Stimulated activated CD4-positive, alpha-beta T cell treated with anti-CD3 and anti-CD28 coated beads, Interleukin-1b, Interleukin-23, amount 100 ng/mL, for 24 hours (primary cell): ENCODE measurements around the gene HKDC1.
"Not testable (repeated sequence)": the region's sequence is repeated elsewhere in the genome, so short reads cannot be mapped to it uniquely, and the experiment has no call there.

Experiments
- DNase-seq, 4 experiments: peaks; one replicate each; pipeline ENCODE4 v3.0.0-alpha.2; 2020; ENCODE audit warnings: low read depth in 4 of 4, low spot score in 1 of 4

Gene HKDC1

DNA sequence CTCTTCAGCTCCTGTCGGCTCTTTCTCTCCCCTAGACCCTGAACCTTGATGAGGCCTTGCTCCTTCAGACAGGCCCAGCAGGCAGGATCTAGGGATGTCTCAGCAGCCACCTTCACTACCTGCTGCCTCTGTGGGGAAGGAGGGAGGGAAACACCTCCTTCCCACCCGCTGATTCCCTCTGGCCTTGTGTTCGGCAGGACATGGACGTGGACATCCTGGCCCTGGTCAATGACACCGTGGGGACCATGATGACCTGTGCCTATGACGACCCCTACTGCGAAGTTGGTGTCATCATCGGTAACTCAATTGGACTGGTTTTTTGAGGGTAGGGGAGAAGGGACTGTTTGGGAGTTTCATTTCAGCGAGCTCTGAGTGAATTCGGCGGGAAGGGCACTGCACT is 20.3 kb downstream of the HKDC1 start:
- DNase-seq, result no peak

DNA sequence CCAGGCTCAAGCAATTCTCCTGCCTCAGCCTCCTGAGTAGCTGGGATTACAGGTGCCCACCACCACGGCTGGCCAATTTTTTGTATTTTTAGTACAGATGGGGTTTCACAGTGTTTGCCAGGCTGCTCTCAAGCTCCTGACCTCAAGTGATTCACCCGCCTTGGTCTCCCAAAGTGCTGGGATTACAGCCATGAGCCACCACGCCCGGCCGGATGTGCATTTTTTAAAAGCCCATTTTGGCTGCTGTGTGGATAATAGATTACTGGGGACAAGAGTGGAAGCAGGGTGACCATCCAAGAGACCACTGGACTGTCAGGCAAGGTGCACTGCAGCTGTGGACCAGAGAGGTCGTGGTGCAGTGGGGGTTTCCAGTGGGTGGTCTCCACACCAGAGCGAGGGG is 21.4 kb downstream of the HKDC1 start:
- no peak for DNase-seq

DNA sequence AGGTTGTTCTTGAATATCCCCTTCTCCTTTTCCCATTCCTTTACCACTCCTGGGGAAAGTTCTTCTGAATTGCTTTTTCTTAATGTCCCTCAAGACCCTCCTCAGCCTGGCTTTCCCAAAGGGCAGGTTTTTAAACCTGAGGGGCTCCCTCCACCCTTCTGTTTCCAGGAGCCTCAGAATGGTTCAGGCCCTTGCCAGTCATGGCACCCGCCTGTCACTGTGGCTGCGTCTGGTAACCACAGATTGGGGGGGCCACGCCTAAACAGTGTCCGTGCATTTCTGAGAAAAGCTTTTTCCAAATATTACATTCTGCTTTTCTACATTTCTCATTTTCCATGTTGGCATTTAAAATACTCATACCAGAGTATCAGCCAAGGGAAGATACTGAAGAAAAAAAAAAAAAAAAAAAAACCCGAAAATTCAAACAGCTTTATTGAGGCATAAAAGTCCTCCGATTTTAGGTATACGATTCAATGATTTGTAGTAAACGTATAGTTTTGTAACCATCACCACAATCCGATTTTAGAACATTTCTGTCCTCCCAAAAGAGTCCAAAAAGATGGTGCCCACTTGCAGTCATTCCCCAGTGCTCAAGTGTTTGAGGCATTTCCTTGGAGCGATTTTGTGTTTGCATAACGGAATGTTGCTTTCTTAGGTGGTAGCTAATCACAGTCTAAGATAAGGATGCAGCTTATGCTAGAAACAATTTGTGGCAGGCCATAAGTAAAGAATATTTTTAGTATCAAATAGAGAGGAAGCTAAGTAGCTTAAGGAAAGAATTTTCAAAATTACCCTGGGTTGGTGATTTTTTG is 22.1 kb downstream of the HKDC1 start:
- DNase-seq, result no peak

DNA sequence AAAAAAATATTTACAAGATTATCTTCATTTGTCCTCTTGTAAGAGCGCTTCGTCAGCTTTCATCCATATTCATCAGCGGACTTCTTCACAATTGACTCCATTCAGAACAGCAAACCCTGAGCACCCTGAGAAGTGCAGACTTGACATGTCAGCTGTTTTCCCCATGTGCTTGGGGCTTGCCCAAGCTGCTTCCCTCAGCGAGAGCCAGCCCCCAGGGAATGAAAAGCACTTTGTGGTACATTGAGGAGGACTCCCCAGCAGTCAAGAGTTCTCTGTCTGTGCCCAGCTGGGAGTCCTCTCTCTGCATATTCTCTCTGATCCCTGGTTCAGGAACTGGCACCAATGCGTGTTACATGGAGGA is 22.7 kb downstream of the HKDC1 start:
- no peak for DNase-seq

DNA sequence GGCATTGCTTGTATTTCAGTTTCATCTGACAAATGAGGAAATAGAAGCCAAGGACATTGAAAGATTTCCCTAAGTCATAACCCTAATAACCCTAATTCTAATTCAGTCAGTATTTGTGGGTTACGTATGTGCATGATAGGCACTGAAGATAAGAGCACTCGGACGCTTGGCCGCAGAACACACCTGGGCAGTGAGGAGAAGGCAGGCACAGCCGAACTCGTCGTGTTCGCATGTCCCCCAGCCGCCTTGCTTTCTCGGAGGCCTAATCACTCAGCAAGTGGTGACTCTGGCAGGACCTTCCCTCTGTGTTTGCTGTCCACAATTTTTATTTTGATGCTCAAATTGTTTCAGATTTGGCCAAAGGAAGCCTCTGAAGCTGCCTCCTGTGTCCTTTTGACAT is 23.7 kb downstream of the HKDC1 start:
- no peak for DNase-seq

DNA sequence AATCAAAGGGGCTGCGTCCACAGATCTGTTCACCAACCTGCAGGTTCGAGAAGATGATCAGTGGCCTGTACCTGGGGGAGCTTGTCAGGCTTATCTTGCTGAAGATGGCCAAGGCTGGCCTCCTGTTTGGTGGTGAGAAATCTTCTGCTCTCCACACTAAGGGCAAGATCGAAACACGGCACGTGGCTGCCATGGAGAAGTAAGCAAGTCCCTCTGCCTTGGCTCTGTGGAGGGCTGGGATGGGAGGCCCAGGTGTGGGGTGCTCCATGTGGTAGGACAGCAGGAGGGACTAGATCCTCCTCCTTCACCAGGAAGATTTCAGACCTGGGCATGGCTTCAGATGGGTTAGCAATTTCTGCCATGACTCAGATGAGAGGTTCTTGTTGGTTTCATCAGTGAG is 25.9 kb downstream of the HKDC1 start:
- DNase-seq, result no peak

DNA sequence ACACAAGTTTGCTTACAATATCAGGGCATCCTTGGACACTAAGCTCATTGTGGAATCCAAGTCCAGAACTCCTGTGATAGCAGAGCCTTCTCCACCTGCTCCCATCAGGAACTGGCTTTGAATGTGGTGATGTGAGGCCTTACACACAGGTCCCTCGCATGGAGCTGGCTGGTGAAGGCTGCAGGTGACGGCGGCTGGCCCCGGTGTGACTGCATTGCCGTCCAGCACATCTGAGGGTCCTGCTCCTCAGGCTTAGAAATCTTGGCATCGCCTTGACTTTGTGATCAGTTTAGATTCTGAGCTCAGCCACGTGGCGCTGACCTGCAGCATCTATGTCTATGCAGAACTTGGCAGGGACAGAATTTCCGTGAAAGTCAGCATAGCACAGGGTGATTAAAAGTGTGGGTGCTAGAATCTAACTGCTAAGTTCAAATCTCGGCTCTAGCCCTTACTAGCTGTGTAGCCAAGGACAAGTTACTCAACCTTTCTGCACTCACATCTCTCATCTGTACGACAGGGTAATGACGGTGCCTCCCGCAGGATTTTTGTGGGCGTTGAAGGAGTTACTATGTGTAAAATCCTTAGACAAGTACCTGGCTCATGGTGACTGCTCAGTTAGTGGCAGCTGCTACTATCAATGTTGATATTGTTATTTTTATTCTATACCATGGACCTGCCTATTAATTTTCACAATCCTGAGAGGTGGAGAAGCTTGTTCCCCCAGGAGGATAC is 26.6 kb downstream of the HKDC1 start:
- DNase-seq, result no peak

DNA sequence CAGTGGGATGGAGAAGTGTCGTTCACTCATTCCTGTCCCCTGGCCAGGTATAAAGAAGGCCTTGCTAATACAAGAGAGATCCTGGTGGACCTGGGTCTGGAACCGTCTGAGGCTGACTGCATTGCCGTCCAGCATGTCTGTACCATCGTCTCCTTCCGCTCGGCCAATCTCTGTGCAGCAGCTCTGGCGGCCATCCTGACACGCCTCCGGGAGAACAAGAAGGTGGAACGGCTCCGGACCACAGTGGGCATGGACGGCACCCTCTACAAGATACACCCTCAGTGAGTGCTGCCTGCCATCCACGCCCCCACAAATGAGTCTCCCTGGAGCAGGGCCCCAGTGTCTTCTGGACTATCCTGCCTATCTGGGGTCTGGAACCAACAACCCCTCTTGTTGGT is 27.2 kb downstream of the HKDC1 start:
- no peak for DNase-seq

DNA sequence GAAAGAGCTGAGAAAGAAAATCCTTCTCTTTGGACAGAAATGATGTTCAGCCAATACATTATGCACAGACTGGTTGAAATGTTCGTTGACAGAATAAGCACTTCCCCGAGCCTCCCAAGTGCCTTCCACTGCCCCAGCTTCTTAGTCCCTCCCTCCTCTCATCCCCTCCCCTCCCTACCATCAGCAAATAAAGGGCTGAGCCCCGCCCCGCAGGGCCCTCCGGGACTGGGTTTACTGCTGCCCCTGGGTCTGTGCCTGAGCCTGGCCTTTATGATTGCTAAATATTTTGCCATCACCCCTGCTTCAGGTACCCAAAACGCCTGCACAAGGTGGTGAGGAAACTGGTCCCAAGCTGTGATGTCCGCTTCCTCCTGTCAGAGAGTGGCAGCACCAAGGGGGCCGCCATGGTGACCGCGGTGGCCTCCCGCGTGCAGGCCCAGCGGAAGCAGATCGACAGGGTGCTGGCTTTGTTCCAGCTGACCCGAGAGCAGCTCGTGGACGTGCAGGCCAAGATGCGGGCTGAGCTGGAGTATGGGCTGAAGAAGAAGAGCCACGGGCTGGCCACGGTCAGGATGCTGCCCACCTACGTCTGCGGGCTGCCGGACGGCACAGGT is 28.1 kb downstream of the HKDC1 start:
- DNase-seq, result no peak

DNA sequence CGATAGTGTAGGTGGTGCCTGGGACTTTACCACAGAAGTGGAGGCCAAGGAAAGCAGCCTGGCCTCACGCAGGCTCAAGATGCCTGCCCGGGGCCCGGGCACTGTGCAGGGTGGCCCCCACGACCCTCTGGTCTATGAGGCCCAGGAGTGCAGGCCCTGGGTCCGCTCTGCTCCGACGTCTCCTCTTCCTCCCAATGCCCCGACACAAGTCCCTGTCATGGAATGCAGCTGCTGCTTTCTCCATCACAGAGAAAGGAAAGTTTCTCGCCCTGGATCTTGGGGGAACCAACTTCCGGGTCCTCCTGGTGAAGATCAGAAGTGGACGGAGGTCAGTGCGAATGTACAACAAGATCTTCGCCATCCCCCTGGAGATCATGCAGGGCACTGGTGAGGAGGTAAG is 29.9 kb downstream of the HKDC1 start:
- no peak for DNase-seq

DNA sequence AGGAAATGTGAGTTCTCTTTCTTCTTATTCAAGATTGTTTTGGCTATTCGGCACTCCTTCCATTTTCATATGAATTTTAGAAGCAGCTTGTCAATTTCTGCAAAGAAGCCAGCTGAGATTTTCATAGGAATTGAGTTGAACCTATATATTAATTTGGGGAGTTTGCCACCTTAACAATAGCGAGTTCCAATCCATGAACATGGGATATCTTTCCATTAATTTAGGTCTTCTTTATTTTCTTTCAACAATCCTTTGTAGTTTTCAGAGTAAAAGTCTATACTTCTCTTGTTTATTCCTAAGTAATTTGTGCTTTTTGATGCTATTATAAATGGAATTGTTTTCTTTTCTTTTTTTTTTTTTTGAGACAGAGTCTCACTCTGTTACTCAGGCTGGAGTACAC is 31.3 kb downstream of the HKDC1 start:
- not testable (repeated sequence) for DNase-seq

DNA sequence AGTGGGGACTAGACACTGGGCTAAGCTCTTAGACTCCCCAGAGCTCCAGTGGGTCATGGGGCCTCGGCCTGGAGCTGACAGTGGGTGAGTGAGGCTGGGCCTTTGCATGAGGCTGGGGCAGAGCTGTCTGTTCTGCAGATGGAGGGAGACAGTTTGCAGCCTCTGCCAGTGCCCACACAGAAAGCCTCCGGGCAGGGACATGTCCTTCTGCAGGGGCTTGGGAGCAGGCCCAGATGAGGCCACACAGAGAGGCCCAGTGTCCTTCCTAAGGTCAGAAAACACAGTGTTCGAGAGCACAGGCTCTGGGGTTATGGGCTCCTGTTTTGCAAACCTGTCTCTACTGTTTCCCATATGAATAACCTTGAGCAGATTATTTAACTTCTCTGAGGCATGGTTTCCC is 33.0 kb downstream of the HKDC1 start:
- no peak for DNase-seq

DNA sequence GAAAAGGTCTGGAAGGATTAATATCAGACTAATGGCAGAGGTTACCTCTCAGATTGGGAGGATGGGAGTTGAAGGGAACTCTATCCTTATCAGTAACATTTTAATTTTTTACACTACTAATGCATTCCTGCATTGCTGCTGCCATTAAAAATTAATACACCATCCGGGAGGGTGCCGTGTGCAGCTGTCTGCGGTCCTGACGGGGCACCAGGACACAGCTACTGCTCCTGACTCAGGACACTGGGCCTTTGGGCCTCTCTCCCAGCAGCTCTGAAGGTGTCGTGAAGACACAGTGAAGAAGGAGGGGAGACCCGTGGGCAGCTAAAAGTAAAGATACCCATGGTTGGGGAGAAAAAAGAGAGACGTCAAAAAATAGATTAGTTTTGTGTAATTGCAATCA is 34.7 kb downstream of the HKDC1 start:
- DNase-seq, result no peak

DNA sequence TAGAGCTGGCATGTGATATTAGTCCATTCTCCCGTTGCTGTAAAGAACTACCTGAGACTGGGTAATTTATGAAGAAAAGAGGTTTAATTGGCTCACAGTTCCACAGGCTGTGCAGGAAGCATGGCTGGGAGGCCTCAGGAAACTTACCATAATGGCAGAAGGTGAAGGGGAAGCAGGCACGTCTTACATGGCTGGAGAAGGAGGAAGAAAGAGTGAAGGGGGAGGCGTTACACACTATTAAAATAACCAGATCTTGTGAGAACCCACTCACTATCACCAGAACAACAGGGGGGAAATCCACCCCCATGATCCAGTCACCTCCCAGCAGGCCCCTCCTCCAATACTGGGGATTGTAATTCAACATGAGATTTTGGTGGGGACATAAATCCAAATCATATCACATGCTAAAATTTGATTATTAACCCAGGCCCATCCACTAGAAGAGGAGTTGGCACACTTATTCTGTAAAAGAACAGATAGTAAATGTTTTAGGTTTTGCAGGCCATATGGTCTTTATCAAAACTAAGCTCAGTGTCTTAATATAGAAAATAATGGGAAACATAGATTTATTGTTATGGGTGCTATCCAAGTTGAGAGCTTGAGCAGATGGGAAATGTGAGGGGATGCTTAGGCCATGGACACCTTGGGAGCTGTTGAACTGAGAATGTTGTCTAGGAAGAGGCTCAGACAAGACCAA is 39.6 kb downstream of the HKDC1 start:
- no peak for DNase-seq

DNA sequence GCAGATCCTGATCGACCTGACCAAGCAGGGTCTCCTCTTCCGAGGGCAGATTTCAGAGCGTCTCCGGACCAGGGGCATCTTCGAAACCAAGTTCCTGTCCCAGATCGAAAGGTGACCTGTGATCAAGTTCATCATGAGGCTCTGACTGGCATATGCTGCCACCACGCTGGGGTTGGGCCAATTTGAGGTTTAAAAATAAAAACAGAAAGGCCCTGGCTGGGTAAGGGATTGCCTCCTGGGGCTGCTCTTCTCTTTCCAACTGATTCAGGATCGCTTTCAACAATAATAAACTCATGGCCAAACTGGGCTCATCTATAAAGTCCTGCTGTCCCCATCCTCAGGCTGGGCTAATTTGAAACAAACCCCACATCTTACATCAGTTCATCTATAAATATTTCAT is 41.1 kb downstream of the HKDC1 start:
- no peak for DNase-seq

DNA sequence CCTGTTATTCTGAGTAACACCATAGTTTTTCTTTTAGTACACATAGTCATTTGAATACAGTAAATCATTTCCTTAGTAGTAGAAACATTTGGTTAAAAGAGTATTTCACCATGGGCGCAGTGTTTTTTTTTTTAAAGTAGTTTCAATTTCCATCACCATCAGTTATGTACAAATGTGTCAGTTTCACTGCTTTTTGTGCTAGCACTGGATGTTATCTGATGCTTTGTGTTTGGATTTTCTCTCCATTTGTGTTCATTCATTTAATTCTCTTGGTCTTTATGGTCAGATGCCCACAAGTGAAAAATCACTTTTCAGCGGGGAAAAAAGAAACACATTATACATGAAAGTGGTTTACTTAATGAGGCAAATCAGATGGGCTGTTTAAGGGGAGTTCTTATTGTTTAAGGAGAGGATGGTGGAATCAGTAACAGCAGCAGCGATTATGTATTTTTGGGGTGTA is 42.2 kb downstream of the HKDC1 start:
- no peak for DNase-seq

DNA sequence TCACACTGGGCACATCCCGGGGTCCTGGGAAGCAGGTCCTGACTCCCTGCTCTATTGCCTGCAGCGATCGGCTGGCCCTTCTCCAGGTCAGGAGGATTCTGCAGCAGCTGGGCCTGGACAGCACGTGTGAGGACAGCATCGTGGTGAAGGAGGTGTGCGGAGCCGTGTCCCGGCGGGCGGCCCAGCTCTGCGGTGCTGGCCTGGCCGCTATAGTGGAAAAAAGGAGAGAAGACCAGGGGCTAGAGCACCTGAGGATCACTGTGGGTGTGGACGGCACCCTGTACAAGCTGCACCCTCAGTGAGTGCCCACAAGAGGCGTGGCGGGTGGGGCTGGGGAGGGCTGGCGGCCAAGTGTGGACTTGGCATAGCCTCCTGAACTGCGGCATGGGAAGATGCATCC is 45.4 kb downstream of the HKDC1 start:
- no peak for DNase-seq

DNA sequence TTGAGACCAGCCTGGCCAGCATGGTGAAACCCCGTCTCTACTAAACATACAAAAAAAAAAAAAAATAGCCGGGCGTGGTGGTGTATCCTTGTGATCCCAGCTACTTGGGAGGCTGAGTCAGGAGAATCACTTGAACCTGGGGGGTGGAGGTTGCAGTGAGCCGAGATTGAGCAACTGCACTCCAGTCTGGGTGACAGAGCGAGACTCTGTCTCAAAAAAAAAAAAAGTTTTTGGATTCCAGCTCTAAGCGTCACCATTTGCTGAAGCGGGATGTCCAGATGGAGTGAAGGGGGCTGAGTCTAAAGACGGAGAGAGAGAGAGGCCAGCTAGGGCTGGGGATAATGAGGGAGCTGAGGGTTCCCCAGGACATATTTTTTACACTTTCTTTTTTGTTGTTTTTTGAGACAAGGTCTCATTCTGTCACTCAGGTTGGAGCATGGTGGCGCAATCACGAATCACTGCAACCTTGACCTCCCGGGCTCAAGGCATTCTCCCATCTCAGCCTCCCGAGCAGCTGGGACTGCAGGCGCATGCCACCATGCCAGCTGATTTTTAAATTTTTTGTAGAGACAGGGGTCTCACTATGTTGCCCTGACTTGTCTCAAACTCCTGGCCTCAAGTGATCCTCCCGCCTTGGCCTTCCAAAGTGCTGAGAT is 48.8 kb downstream of the HKDC1 start:
- no peak for DNase-seq

DNA sequence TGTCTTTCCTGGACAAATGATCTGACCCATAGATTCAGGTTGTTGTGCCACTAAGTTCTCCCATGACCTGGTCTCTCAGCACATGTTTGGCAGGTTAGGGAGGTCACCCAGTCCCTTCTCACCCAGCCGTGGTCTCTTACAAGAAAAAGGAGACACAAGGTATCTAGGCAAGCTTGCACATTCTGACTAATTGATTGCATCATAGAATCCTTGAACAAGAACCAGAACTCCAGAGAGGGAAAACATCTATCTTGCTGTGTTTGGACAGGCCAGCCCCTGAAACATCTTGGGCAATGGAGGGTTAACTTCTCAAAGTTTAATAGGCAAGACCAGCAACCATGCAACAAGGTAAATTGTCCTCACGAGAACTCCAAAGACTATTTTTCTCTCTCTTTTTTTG is 49.6 kb downstream of the HKDC1 start:
- DNase-seq, result no peak

DNA sequence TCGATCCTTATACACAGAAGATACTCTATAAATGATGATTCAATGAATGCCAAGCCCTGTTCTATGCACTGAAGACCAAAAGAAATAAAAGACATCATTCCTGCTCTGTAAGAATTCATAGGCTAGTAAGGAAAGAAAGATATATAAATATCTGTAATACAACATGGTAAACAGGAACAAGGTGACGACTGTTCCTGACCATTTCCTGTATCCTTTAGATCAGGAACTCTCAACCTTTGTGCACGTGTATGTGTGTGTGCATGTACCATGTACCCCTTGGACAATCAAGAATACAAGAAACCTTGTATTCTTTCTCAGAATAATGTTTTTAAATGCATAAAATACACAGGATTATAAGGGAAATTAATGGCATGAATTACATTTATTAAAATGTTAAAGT is 50.9 kb downstream of the HKDC1 start:
- DNase-seq, result no peak

DNA sequence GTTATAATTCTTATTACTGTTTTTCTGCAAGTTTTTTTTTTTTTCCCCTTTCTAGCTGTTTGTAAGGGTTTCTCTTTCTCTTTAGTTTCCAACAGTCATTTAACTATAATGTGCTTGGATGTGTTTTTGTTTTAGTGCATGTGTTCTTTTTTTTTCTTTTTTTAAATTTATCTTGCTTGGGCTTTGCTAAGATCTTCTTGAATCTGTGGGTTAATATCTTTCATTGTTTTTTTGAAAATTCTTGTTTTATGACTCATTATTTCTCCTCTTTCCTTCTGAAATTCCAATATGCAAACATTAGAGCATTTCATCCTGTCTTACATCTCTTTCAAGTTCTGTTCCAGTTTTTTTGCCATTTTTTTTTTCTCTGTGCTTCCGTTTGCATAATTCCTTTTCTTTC is 52.5 kb downstream of the HKDC1 start:
- DNase-seq, result no peak
